SH-SY5Y (cell line): ENCODE results near the gene MBD3.

Experiments
- GATA2 ChIP-seq: IDR thresholded peaks from 2 replicates; pipeline ENCODE4 v1.6.1; 2011; ENCODE audit warnings: mild to moderate bottlenecking, low read depth, low read length
- GATA3 ChIP-seq: IDR thresholded peaks from 2 replicates; pipeline ENCODE4 v1.6.1; 2011; ENCODE audit warnings: low read depth, mild to moderate bottlenecking, low read length, moderate library complexity

- no peak for TF ChIP-seq GATA3
- TF ChIP-seq GATA2, result no peak
Observed at GRCh38 chr19:1529430-1529816, 63.2 kb downstream of the MBD3 start.
